Measurements from ENCODE around the gene ACACA.
A peak's percentile ranks its signal among the peaks of the same experiment; 100 is the strongest.

The ACACA gene

GRCh38 chr17:37284191-37284590 is 122.4 kb downstream of the ACACA start:
- no peak for DNase-seq

GRCh38 chr17:37283414-37283961 is 123.1 kb downstream of the ACACA start:
- no peak for DNase-seq

- no peak for DNase-seq
Measured at GRCh38 chr17:37280841-37281240, 125.8 kb downstream of the ACACA start.

- DNase-seq = no peak
Measured at GRCh38 chr17:37278247-37278894, 128.3 kb downstream of the ACACA start.

- no peak for DNase-seq
Measured at GRCh38 chr17:37276475-37276874, 130.2 kb downstream of the ACACA start.

GRCh38 chr17:37274461-37274860 is 132.2 kb downstream of the ACACA start:
- DNase-seq = no peak

GRCh38 chr17:37273409-37274051 is 133.1 kb downstream of the ACACA start:
- DNase-seq = no peak

GRCh38 chr17:37265446-37266173 is 141.0 kb downstream of the ACACA start:
- DNase-seq = no peak

GRCh38 chr17:37261286-37261685 is 145.3 kb downstream of the ACACA start:
- DNase-seq = no peak

- no peak for DNase-seq
Measured at GRCh38 chr17:37259030-37259735, 147.5 kb downstream of the ACACA start.

GRCh38 chr17:37256627-37257026 is 150.0 kb downstream of the ACACA start:
- DNase-seq = no peak

GRCh38 chr17:37255432-37255831 is 151.2 kb downstream of the ACACA start:
- no peak for DNase-seq

GRCh38 chr17:37247825-37248224 is 158.8 kb downstream of the ACACA start:
- DNase-seq = no peak

GRCh38 chr17:37246085-37246484 is 160.6 kb downstream of the ACACA start:
- no peak for DNase-seq

GRCh38 chr17:37240381-37240780 is 166.3 kb downstream of the ACACA start:
- DNase-seq = no peak

- DNase-seq = peak in 1 of 2 donors; percentile 30
Measured at GRCh38 chr17:37239690-37240334, 166.8 kb downstream of the ACACA start.

- DNase-seq = no peak
Measured at GRCh38 chr17:37234106-37234505, 172.5 kb downstream of the ACACA start.

- no peak for DNase-seq
Measured at GRCh38 chr17:37233036-37233435, 173.6 kb downstream of the ACACA start.

- no peak for DNase-seq
Measured at GRCh38 chr17:37231887-37232286, 174.7 kb downstream of the ACACA start.

- DNase-seq = no peak
Measured at GRCh38 chr17:37230633-37231032, 176.0 kb downstream of the ACACA start.

- no peak for DNase-seq
Measured at GRCh38 chr17:37225465-37225864, 181.2 kb downstream of the ACACA start.

GRCh38 chr17:37221865-37222264 is 184.8 kb downstream of the ACACA start:
- DNase-seq = no peak

GRCh38 chr17:37220607-37220953 is 186.1 kb downstream of the ACACA start:
- DNase-seq = peak; percentile 12 to 35
